MCF 10A (cell line): ENCODE results near the gene UTF1. TPM values are rescaled to one million over a fixed set of nuclear protein-coding genes. Genes with fewer than 3 reads are reported as not detected.

Experiments used
- BruUV-seq: library from RNA; stranded (reverse); fragments of 400-500 nt; replicated peaks from 2 replicates; lab custom pipeline; 2021; lab: Mats Ljungman, UMichigan
- CTCF ChIA-PET: fragments of 300-600 bp; sonication (Branson Sonifier 250); formaldehyde crosslinking; extraction: SDS; loops from one replicate; lab custom pipeline; 2021; ENCODE audit warnings: antibody characterized with exemption, inconsistent platforms; lab: Yijun Ruan, JAX
- POLR2A ChIA-PET: fragments of 300-600, 350-650 bp; sonication (Branson Sonifier 250); formaldehyde crosslinking; extraction: SDS; loops from one replicate; lab custom pipeline; 2020; ENCODE audit warnings: antibody characterized with exemption, inconsistent platforms; lab: Yijun Ruan, JAX
- DNase-seq: peaks from one replicate; pipeline ENCODE4 v3.0.0-alpha.2; 2018; ENCODE audit not compliant: unreplicated experiment
- H3K27ac Mint-ChIP-seq: one replicate; pipeline ENCODE4 v1.8.0; 2022; ENCODE audit warnings: mild to moderate bottlenecking, low read depth, mixed read lengths; ENCODE audit not compliant: unreplicated experiment
- H3K27me3 Mint-ChIP-seq: one replicate; pipeline ENCODE4 v1.8.0; 2022; ENCODE audit warnings: mixed read lengths; ENCODE audit not compliant: insufficient read depth, unreplicated experiment
- H3K36me3 Mint-ChIP-seq: one replicate; pipeline ENCODE4 v1.8.0; 2022; ENCODE audit warnings: mild to moderate bottlenecking, moderate library complexity, mixed read lengths; ENCODE audit not compliant: insufficient read depth, unreplicated experiment
- H3K4me1 Mint-ChIP-seq: one replicate; pipeline ENCODE4 v1.8.0; 2022; ENCODE audit warnings: mixed read lengths; ENCODE audit not compliant: insufficient read depth, unreplicated experiment
- H3K4me3 Mint-ChIP-seq: one replicate; pipeline ENCODE4 v1.8.0; 2022; ENCODE audit warnings: mild to moderate bottlenecking, moderate library complexity, mixed read lengths; ENCODE audit not compliant: unreplicated experiment
- H3K9me3 Mint-ChIP-seq: one replicate; pipeline ENCODE4 v1.8.0; 2022; ENCODE audit warnings: mixed read lengths; ENCODE audit not compliant: unreplicated experiment
- intact Hi-C: fragments of 100-400 bp; cut with micrococcal nuclease; formaldehyde crosslinking; loops from 2 replicates; pipeline ENCODE4 v1.14.1; 2022
- total RNA-seq: library from RNA; stranded (reverse); gene quantifications from 2 replicates; pipeline ENCODE4 v1.2.3, GENCODE V29; 2022
- TF ChIP-seq, protein P1 (sequence below): fragments of 200-600 bp; IDR thresholded peaks from one replicate; pipeline ENCODE4 v1.8.0; 2022; ENCODE audit warnings: antibody characterized with exemption, mild to moderate bottlenecking; ENCODE audit not compliant: unreplicated experiment

The UTF1 gene
- total RNA-seq, 1 experiment from 2014 or later, result not detected

DNA sequence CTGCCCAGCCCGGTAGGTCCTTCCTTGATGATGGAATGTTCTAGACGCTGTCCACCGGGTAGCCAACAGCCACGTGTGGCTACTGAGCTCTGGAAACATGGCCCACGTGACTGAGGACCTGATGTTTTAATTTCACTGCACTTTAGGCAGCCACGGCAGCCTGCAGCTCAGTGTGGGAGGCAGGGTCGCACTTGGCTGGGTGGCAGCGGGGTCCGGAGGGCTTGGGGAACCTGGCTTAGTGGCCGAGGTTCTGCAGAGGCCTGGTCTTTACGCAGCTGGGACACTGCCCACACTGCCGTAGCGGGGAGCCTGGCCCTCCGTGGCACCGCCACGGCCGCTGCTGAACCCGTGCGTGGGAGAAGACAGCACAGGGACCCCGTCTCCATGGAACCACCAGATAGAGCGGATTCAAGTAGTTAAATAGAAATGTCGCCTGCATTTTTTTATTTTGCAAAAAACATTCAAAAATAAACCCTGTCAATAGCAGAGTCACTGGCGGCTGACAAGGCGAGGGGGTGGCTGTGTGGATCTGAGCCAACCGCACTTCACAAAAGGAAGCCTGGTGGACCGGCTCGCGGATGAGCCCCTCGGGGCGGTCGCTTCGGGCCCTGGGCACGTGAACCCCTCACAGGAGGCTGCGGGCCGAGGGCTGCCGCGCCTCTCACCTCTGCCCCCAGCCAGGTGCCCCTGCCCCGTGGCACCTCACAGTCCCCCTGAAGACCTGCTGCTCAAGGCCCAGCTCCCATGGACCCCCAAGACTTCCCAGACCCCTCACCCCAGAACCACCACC, 25.6 kb upstream of the UTF1 start:
- BruUV-seq, result no TSS peak
- H3K4me1 Mint-ChIP-seq, result no peaks in the 10 kb centered on the region
- POLR2A ChIA-PET, result no interaction called here

GRCh38 chr10:133205146-133205545, 24.9 kb upstream of the UTF1 start:
- H3K4me1 Mint-ChIP-seq, result no peaks in the 10 kb centered on the region
- H3K27me3 Mint-ChIP-seq, result no peaks in the 10 kb centered on the region
- ChIA-PET CTCF (no interaction called here), POLR2A (no interaction called here)
- intact Hi-C loops, result no loop called here
- no peak overlapping the region for H3K4me3 Mint-ChIP-seq
- BruUV-seq, result no TSS peak
- TF ChIP-seq, protein P1, sequence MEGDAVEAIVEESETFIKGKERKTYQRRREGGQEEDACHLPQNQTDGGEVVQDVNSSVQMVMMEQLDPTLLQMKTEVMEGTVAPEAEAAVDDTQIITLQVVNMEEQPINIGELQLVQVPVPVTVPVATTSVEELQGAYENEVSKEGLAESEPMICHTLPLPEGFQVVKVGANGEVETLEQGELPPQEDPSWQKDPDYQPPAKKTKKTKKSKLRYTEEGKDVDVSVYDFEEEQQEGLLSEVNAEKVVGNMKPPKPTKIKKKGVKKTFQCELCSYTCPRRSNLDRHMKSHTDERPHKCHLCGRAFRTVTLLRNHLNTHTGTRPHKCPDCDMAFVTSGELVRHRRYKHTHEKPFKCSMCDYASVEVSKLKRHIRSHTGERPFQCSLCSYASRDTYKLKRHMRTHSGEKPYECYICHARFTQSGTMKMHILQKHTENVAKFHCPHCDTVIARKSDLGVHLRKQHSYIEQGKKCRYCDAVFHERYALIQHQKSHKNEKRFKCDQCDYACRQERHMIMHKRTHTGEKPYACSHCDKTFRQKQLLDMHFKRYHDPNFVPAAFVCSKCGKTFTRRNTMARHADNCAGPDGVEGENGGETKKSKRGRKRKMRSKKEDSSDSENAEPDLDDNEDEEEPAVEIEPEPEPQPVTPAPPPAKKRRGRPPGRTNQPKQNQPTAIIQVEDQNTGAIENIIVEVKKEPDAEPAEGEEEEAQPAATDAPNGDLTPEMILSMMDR, result no peak
- no peaks in the 10 kb centered on the region for H3K36me3 Mint-ChIP-seq
- no peaks in the 10 kb centered on the region for H3K9me3 Mint-ChIP-seq
- no peak for DNase-seq
- H3K27ac Mint-ChIP-seq, result no peak overlapping the region

More for the DNA sequence above, 25.6 kb upstream of the UTF1 start:
- Mint-ChIP-seq H3K36me3 (no peaks in the 10 kb centered on the region), H3K4me3 (no peak overlapping the region), H3K27me3 (no peaks in the 10 kb centered on the region), H3K27ac (no peak overlapping the region), H3K9me3 (no peaks in the 10 kb centered on the region)
- TF ChIP-seq, protein P1, result no peak
- intact Hi-C loops, result no loop called here
- DNase-seq, result no peak
- CTCF ChIA-PET, result no interaction called here

DNA sequence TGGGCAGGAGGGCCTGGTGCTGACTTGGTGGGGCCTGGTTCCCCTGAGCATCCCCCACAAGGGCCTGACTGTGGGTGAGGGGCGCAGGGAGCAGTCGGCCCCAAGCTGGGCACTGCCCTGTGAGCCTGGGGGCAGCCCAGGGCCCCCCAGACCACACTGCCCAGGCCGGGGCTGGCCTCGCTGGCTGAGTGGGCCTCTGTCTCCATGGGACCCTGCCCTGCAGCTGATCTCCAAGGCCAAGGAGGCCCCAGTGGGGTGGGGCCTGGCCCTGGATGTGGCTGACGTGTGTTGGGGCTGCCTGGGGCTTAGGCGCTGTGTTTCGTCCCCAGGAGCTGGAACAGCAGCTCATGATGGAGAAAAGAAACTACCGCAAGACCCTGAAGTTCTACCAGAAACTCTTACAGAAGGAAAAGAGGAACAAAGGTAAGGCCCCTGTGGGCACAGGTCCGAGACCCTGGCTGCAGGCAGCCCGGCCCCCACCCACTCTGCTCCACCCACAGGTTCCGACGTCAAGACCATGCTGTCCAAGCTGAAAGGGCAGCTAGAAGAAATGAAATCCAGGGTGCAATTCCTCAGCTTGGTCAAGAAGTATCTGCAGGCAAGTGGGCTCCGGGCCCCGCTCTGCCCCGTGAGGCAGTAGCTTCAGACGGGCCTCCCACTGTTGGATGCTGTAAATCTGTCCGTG, 23.5 kb upstream of the UTF1 start:
- no peaks in the 10 kb centered on the region for H3K27me3 Mint-ChIP-seq
- TF ChIP-seq, protein P1, result no peak
- no peak overlapping the region for H3K4me3 Mint-ChIP-seq
- intact Hi-C loops, result no loop called here
- DNase-seq, result no peak
- no peaks in the 10 kb centered on the region for H3K4me1 Mint-ChIP-seq
- H3K36me3 Mint-ChIP-seq, result no peaks in the 10 kb centered on the region
- no peaks in the 10 kb centered on the region for H3K9me3 Mint-ChIP-seq
- H3K27ac Mint-ChIP-seq, result no peak overlapping the region
- BruUV-seq, result no TSS peak
- ChIA-PET POLR2A (no interaction called here), CTCF (interaction anchor here (0.6 kb wide), 1 partner anchor 267 kb away, joined by 3 read pairs; no protein-coding TSS in a partner anchor)

GRCh38 chr10:133207041-133207600, 22.9 kb upstream of the UTF1 start:
- Mint-ChIP-seq H3K36me3 (no peaks in the 10 kb centered on the region), H3K27me3 (no peaks in the 10 kb centered on the region), H3K4me3 (no peak overlapping the region), H3K4me1 (no peaks in the 10 kb centered on the region), H3K9me3 (no peaks in the 10 kb centered on the region), H3K27ac (no peak overlapping the region)
- ChIA-PET CTCF (interaction anchor here (0.5 to 0.6 kb wide), 4 partner anchors 54 to 270 kb away, joined by 3 read pairs; no protein-coding TSS in a partner anchor), POLR2A (no interaction called here)
- TF ChIP-seq, protein P1, result no peak
- intact Hi-C loops, result no loop called here
- BruUV-seq, result no TSS peak
- no peak for DNase-seq
